Activated naive CD8-positive, alpha-beta T cell treated with anti-CD3 and anti-CD28 coated beads, Interleukin-2, amount 50 U/mL, for 16 hours (primary cell): ENCODE data around the gene ADAMTS16.

Experiments
- DNase-seq: peaks from one replicate; pipeline ENCODE4 v3.0.0-alpha.2; 2020; ENCODE audit warnings: low read depth, low spot score

The ADAMTS16 gene

GRCh38 chr5:5344051-5344571 is 204.0 kb downstream of the ADAMTS16 start:
- no peak for DNase-seq

DNA sequence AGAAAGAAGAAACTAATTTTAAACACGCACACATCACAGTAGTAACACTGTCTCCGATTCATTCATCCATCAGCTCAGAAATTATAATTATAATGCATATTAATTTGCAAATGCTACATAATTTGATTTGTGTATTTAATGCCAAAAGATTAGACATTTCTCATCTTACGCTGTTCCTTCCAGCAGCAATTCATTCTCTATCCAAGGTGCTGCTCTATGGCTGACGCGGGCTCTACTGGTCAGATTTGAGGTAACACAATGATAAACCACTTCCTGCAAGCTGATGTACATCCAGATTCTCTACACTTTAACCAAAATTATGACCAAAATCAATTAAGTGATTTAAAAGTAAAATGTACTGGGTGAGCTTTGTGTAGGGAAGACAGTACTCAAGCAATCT is 204.5 kb downstream of the ADAMTS16 start:
- no peak for DNase-seq

DNA sequence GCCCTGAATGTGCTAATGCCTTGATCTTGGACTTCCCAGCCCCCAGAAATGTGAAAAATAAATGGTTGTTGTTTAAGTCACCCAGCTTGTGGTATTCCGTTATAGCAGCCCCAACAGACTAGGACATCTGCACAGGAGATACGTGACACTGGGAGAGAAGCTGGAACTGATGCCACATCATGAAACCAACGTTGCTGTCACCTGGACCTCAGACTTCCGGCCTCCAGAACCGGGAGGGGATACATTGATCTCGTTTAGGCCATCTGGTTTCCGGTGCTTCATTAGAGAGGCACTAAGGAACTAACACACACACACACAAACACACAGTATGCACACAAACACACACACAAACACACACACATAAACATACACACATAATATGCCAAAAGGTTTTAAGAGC is 207.3 kb downstream of the ADAMTS16 start:
- no peak for DNase-seq

DNA sequence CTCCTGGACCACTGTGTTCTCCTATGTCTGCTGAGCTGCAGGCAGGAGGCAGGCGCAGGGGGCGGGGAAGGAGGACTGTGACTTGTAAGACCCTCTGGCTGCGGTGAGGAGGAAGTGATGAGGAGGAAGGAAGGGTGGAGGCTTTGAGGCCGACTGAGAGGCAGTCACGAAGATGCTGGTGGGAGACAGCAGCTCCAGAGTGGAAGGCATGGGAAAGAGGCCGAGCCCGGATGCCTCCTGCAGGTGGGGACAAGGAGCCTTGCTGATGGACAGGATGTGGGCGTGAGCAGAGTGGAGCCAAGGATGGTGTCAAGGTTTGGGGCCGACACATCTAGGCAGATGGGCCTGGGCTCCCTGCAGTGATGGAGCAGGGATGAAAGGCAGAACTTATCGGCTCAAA is 208.0 kb downstream of the ADAMTS16 start:
- DNase-seq, result no peak

- no peak for DNase-seq
These were observed 208.4 kb downstream of the ADAMTS16 start for GRCh38 chr5:5348576-5348975.

- no peak for DNase-seq
These were observed 210.0 kb downstream of the ADAMTS16 start for GRCh38 chr5:5350101-5350500.

DNA sequence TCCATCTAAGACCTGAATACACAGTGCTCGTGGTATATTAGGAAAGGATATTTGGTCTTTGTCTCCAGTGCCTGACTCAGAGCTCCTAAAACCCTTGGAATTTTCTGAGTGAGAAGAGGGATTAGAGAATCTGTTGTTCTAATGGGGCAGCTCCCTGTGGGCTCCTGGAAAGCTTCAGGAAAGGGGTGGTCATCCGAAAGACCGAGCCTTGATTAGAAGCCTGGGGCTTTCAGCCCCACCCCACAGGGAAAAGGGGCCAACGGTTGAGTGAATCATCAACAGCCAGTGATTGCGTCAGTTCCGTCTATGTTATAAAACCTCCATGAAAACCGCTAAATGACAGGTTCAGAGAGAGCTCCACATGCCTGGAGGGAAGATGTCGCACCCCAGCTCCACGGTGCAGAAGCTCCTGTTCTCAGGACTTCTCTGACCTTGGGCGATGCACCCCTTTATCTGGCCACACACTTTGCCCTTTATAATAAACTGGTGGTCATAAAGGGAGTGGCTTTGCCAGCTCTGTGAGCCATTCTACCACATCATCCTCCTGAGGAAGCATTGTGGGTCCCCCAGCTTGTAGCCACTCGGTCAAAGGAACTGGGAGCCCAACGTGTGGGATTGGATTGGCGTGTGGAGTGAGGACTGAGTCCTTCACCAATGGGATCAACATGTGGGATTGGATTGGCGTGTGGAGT is 211.3 kb downstream of the ADAMTS16 start:
- DNase-seq, result no peak

DNA sequence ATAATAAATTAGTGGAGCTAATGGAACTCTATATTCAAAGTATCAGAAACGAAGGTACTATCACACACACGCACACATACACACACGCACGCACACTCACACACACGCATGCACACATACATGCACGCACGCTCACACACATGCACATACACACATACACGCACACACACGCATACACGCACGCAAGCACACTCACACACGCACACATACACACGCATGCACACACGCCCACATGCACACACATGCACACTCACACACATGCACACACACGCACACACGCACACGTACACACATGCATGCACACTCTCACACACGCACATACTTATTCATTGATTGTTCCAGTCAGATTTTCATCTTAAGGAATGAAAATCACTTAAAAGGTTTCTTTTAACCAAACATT is 212.5 kb downstream of the ADAMTS16 start:
- DNase-seq, result no peak

DNA sequence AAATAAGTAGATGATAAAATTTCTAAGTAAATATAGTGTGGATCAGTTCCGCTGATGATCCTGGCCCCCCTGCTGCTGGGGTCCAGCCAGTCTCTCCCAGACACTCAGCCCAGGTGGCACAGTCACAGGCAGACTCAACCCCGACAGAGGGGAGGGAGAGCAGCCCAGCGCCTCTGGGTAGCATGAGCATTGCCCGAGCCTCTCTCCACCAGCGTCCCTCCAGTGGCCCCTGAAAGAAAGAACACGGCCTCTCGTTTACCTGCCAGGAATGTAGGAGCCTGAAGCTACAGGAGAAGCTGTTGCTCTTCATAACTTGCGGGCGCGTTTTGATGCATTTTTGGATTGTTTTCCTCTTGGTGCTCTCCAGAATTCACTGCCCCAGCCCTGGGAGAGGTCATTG is 213.6 kb downstream of the ADAMTS16 start:
- DNase-seq, result no peak

DNA sequence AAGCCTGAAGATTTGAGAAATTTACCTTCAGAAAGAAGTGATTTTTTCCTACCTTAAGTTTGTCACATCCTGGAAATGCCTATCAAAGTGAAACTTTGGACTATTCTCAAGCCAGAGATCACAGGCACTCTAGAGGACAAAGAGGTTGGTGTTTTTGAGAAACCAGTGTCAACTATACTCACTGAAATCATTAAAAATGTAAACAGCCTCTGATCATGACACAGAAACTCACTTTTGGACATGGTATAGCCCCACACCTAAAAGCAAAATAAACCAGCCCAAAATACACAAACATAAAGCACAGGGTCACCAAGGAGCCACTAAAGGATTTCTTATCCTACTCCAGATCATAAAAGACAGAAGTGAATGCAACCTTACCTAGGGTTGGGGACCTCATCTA is 216.6 kb downstream of the ADAMTS16 start:
- no peak for DNase-seq

DNA sequence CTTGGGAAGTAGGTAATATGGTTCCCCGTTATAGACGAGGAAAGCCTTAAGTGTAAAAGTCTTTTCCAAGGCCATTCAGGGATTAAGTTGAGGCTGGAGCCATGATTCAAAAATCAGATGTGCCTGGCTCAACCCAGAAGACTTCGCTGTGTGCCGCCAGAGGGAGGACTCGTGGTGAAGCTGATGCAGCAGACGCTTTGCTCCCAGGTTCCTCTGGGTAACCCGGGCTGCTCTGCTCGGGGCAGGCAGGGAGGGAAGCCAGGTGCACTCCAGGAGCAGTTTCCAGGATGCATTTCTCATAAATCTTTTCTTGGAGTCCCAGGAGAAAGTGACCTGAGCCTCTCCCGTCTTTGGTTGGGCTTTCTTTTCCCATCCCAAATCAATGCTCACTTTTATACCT is 219.5 kb downstream of the ADAMTS16 start:
- no peak for DNase-seq

DNA sequence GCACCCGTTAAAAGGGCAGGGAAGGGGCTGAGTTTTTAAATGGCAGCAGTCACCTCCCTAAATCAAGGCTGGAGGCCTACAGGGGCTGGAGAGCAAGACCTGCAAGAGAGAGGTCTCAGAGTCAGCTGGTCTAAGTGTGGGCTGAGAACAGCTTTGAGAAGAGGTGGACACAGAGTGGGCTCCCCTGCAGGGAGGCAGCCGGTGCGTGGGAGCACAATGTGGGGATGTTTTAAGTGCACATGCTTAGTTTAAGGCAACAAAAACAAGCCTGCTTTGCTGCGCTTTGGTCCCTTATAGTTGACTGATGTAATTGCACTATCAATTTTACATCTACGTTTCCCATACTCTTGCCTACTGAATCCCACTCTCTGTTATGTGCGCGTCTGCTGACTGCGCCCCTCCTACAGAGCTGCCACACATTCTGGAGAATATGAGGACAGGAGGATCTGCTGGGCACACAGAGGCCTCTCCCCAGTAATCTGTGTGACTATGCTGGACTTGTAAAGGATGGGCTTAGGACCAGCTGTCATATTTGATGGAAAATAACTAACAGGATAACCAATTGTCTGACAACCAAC is 220.3 kb downstream of the ADAMTS16 start:
- no peak for DNase-seq

DNA sequence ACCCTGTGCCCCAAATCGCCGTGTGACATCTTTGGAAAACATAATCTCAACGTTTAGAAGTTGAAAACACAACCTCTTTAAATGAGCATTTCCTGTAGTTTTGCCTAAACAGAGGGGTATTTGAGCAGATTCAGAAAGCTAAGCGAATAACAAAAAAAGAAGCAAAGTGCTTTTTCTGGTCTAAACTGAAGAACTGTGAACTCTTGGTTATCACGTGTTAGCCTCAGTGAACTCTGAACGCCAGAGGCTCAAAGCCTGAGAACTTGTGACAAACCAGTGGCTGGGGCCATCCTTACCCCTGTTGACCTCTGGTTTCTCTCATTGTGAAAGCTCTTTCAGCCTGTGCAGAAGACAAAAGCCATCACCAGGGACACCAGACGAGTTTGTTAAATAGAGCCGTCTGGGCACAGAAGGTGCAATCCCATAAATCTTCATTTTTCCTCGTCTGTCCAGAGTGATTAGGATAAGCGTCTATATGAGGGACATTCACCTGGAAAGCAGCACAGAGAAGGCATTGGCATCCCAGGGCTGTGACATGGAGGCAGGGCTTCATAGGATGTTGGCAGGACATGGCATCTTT is 220.9 kb downstream of the ADAMTS16 start:
- no peak for DNase-seq

- no peak for DNase-seq
These were observed 222.9 kb downstream of the ADAMTS16 start for GRCh38 chr5:5363045-5363444.

GRCh38 chr5:5364932-5365331 is 224.8 kb downstream of the ADAMTS16 start:
- DNase-seq, result no peak

DNA sequence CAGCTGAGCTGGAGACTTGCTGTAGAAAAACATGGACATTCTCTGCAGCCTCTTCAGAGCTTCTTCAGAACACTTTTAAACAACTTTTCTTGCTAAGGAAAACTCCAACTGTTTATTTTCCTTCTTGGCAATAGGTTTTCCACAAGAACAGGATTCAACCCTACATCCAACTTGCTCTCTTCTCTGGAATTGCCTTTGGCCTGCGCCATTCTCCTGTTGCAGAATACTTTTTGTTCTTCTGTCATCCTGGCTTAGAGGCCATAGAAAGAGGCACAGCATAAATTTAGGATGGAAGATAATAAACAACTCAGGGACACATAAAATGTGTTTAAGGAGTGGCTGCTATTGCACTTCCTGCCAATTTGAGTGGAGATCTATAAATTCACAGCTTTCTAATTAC is 227.6 kb downstream of the ADAMTS16 start:
- no peak for DNase-seq

GRCh38 chr5:5369051-5369605 is 229.0 kb downstream of the ADAMTS16 start:
- DNase-seq, result no peak
